Aorta (tissue), 5 donors: ENCODE results near the gene WDR70. TPM values are rescaled to one million over a fixed set of nuclear protein-coding genes. Genes with fewer than 3 reads are reported as not detected.

Source experiments
- ATAC-seq: fragments of 200-7000 bp; cut with Tn5 transposase; one replicate; pipeline ENCODE4 v1.9.1; 2022; ENCODE audit warnings: moderate library complexity; ENCODE audit not compliant: low FRiP score
- DNase-seq, 2 donors: peaks; one replicate each; pipeline ENCODE4 v3.0.0-alpha.2; 2020
- H3K27ac ChIP-seq, 2 donors: one replicate each; pipeline ENCODE4 v1.5.1; 2013; ENCODE audit warnings: low read length in 2 of 2, mild to moderate bottlenecking in 2 of 2, moderate library complexity in 2 of 2, control low read depth in 1 of 2, inconsistent platforms in 1 of 2, low read depth in 1 of 2
- H3K27me3 ChIP-seq, 2 donors: one replicate each; pipeline ENCODE4 v1.6.1; 2013; ENCODE audit warnings: control low read depth in 1 of 2, low read length in 1 of 2, mild to moderate bottlenecking in 1 of 2, moderate library complexity in 1 of 2; ENCODE audit not compliant: insufficient read depth in 2 of 2, control insufficient read depth in 1 of 2
- H3K36me3 ChIP-seq, 2 donors: one replicate each; pipeline ENCODE4 v1.6.1; 2013; ENCODE audit warnings: control low read depth in 1 of 2, low read length in 1 of 2, mild to moderate bottlenecking in 1 of 2; ENCODE audit not compliant: insufficient read depth in 2 of 2, control insufficient read depth in 1 of 2
- H3K4me1 ChIP-seq, 2 donors: one replicate each; pipeline ENCODE4 v1.6.1; 2013; ENCODE audit warnings: low read length in 2 of 2, control low read depth in 1 of 2, mild to moderate bottlenecking in 1 of 2, moderate library complexity in 1 of 2; ENCODE audit not compliant: insufficient read depth in 2 of 2, control insufficient read depth in 1 of 2
- H3K4me3 ChIP-seq, 2 donors: one replicate each; pipeline ENCODE4 v1.5.1; 2013; ENCODE audit warnings: low read length in 2 of 2, control low read depth in 1 of 2, mild to moderate bottlenecking in 1 of 2
- H3K9me3 ChIP-seq: one replicate; pipeline ENCODE4 v1.6.1; 2013; ENCODE audit warnings: mild to moderate bottlenecking, low read length; ENCODE audit not compliant: control insufficient read depth
- WGBS, 2 donors: extraction: QIAGEN DNeasy Blood & Tissue Kit; methylation state at CpG; one replicate each; pipeline ENCODE4 v1.1.7; 2013; 5-methylcytosine and 5-hydroxymethylcytosine counted together
- intact Hi-C, 2 donors: fragments of 100-400 bp; cut with DNase I; formaldehyde crosslinking; loops; one replicate each; pipeline versions ENCODE4 v1.14.2 to v1.15.0; 2022
- polyA plus RNA-seq, 2 donors: library from polyadenylated mRNA; stranded (reverse); fragments of 200-250 nt; gene quantifications; one replicate each; pipeline ENCODE4 v1.2.3, GENCODE V29; 2013
- total RNA-seq, 2 donors: library from RNA; stranded (reverse); fragmentation: NEBNext Ultra II Directional; extraction: Animal tissue kit (Norgen Biotek cat#: 25700); gene quantifications; one replicate each; pipeline ENCODE4 v1.2.1, GENCODE V29; 2021
- donor health status: healthy with polysubstance abuse.
- donor health status: Bipolar disorder and iron deficiency.
- donor health status: DM: no; HTN: no; CAD: no.
- donor health status: DM: no; HTN: no; CAD: no.
- donor health status: DM: yes; HTN: yes; CAD: no.

The WDR70 gene
- total and polyA plus RNA-seq, 4 donors: 12.3 to 41.3 (median 22.1) TPM

GRCh38 chr5:37565062-37565670 lies 186.0 kb downstream of the WDR70 start:
- H3K9me3 ChIP-seq: no peaks in the 10 kb centered on the region
- H3K36me3 ChIP-seq: peaks cover 0 to 3% of the 10 kb centered on the region in 2 donors
- no peak overlapping the region for H3K27ac ChIP-seq
- no peaks in the 10 kb centered on the region for H3K27me3 ChIP-seq
- H3K4me1 ChIP-seq: no peaks in the 10 kb centered on the region
- H3K4me3 ChIP-seq: no peak overlapping the region
- intact Hi-C loops: no loop called here
- WGBS, 2 donors: 56 to 63% methylated on average over 2 of the region's 2 CpGs
- DNase-seq: no peak
- ATAC-seq: no peak

GRCh38 chr5:37567566-37567965 lies 188.4 kb downstream of the WDR70 start:
- WGBS, 2 donors: 82 to 88% methylated on average over 3 of the region's 3 CpGs
- intact Hi-C loops: no loop called here
- Histone ChIP-seq H3K9me3 (no peaks in the 10 kb centered on the region), H3K27me3 (no peaks in the 10 kb centered on the region), H3K4me3 (no peak overlapping the region), H3K36me3 (peaks cover 0 to 3% of the 10 kb centered on the region in 2 donors), H3K27ac (no peak overlapping the region), H3K4me1 (no peaks in the 10 kb centered on the region)
- no peak for DNase-seq
- ATAC-seq: no peak

- intact Hi-C loops: no loop called here
- Histone ChIP-seq H3K27ac (no peak overlapping the region), H3K4me1 (no peaks in the 10 kb centered on the region), H3K36me3 (peaks cover 0 to 3% of the 10 kb centered on the region in 2 donors), H3K27me3 (no peaks in the 10 kb centered on the region), H3K4me3 (no peak overlapping the region), H3K9me3 (no peaks in the 10 kb centered on the region)
- DNase-seq (no peak), ATAC-seq (no peak)
These were observed 189.1 kb downstream of the WDR70 start for GRCh38 chr5:37568018-37568753.

- Histone ChIP-seq H3K36me3 (peaks cover 0 to 3% of the 10 kb centered on the region in 2 donors), H3K9me3 (no peaks in the 10 kb centered on the region), H3K27ac (no peak overlapping the region), H3K4me1 (no peaks in the 10 kb centered on the region), H3K27me3 (no peaks in the 10 kb centered on the region), H3K4me3 (no peak overlapping the region)
- intact Hi-C loops: no loop called here
- DNase-seq: no peak
- ATAC-seq: no peak
These were observed 189.8 kb downstream of the WDR70 start for GRCh38 chr5:37568893-37569292.

GRCh38 chr5:37569466-37569865 lies 190.3 kb downstream of the WDR70 start:
- Histone ChIP-seq H3K4me3 (no peak overlapping the region), H3K27me3 (no peaks in the 10 kb centered on the region), H3K9me3 (no peaks in the 10 kb centered on the region), H3K27ac (no peak overlapping the region), H3K36me3 (peaks cover 0 to 3% of the 10 kb centered on the region in 2 donors), H3K4me1 (no peaks in the 10 kb centered on the region)
- DNase-seq: no peak
- ATAC-seq: no peak
- intact Hi-C loops: no loop called here
- WGBS, 2 donors: 98% methylated on average over 2 of the region's 2 CpGs

- intact Hi-C loops: no loop called here
- no peak overlapping the region for H3K27ac ChIP-seq
- no peak overlapping the region for H3K4me3 ChIP-seq
- no peaks in the 10 kb centered on the region for H3K9me3 ChIP-seq
- ATAC-seq (no peak), DNase-seq (no peak)
- no peaks in the 10 kb centered on the region for H3K4me1 ChIP-seq
- peaks cover 0 to 3% of the 10 kb centered on the region in 2 donors for H3K36me3 ChIP-seq
- H3K27me3 ChIP-seq: no peaks in the 10 kb centered on the region
- 86 to 96% methylated on average over 1 of the region's 1 CpG for WGBS, 2 donors
These were observed 191.5 kb downstream of the WDR70 start for GRCh38 chr5:37570597-37570996.

- intact Hi-C loops: no loop called here
- H3K27me3 ChIP-seq: no peaks in the 10 kb centered on the region
- peaks cover 0 to 3% of the 10 kb centered on the region in 2 donors for H3K36me3 ChIP-seq
- H3K9me3 ChIP-seq: no peaks in the 10 kb centered on the region
- H3K4me3 ChIP-seq: no peak overlapping the region
- WGBS, 2 donors: 68 to 74% methylated on average over 2 of the region's 2 CpGs
- no peak overlapping the region for H3K27ac ChIP-seq
- H3K4me1 ChIP-seq: no peaks in the 10 kb centered on the region
- no peak for ATAC-seq
- no peak for DNase-seq
These were observed 192.9 kb downstream of the WDR70 start for GRCh38 chr5:37571985-37572384.

- WGBS, 2 donors: 93% methylated on average over 6 to 8 of the region's 8 CpGs
- intact Hi-C loops: no loop called here
- no peak for ATAC-seq
These were observed 196.7 kb downstream of the WDR70 start for GRCh38 chr5:37575541-37576489.

More at GRCh38 chr5:37575541-37576489, 196.7 kb downstream of the WDR70 start:
- H3K4me3 ChIP-seq: no peak overlapping the region
- H3K4me1 ChIP-seq: no peaks in the 10 kb centered on the region
- no peaks in the 10 kb centered on the region for H3K27me3 ChIP-seq
- H3K36me3 ChIP-seq: no peaks in the 10 kb centered on the region
- no peaks in the 10 kb centered on the region for H3K9me3 ChIP-seq
- no peak for DNase-seq
- no peak overlapping the region for H3K27ac ChIP-seq
